ENCODE measurements around the gene ZNF277.

Gene ZNF277

DNA sequence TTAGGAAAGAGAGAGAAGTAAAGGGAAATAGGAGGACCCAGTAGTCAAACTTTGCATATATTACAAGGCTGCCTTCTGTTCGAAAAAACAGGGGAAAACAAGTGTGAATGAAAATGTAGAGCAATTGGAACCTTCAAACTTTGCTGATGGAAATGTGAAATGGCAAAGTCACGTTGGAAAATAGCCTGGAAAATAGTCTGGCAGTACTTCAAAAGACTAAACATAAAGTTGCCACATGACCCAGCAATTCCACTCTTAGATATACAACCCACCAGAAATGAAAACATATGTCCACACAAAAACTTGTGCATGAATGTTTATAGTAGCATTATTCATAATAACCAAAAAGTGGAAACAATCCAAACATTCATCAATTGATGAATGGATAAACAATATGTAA lies 165.2 kb downstream of the ZNF277 start:
- in situ Hi-C loops (cut with HindIII; ENCODE audit: low sequenced_read_pairs) = no loop called here
- no peak overlapping the region for H3K4me3 ChIP-seq (ENCODE audit: low read depth, low read length)
- TF ChIP-seq, protein P1, sequence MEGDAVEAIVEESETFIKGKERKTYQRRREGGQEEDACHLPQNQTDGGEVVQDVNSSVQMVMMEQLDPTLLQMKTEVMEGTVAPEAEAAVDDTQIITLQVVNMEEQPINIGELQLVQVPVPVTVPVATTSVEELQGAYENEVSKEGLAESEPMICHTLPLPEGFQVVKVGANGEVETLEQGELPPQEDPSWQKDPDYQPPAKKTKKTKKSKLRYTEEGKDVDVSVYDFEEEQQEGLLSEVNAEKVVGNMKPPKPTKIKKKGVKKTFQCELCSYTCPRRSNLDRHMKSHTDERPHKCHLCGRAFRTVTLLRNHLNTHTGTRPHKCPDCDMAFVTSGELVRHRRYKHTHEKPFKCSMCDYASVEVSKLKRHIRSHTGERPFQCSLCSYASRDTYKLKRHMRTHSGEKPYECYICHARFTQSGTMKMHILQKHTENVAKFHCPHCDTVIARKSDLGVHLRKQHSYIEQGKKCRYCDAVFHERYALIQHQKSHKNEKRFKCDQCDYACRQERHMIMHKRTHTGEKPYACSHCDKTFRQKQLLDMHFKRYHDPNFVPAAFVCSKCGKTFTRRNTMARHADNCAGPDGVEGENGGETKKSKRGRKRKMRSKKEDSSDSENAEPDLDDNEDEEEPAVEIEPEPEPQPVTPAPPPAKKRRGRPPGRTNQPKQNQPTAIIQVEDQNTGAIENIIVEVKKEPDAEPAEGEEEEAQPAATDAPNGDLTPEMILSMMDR (IDR thresholded peaks at IDR 0.05; ENCODE audit: low read depth, low read length, missing control alignments) = no peak
- DNase-seq (ENCODE audit: low read depth) = no peak

DNA sequence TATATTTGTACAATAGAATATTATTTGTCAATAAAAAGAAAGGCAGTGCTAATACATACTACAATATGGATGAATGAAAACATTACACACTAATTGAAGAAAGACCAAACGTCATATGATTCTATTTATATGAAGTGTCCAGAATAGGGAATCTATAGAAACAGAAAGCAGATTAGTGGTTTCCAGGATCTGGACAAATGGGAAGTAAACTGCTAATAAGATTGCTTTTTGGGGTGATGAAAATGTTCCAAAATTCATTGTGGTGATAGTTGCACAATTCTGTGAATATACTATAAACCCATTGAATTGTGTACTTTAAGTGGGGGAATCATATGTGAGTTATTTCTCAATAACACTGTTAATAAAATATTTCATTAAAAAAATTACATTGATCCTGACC lies 165.6 kb downstream of the ZNF277 start:
- no peak overlapping the region for H3K4me3 ChIP-seq (ENCODE audit: low read depth, low read length)
- DNase-seq (ENCODE audit: low read depth) = no peak
- in situ Hi-C loops (cut with HindIII; ENCODE audit: low sequenced_read_pairs) = no loop called here
- TF ChIP-seq, protein P1 (IDR thresholded peaks at IDR 0.05; ENCODE audit: low read depth, low read length, missing control alignments) = no peak

DNA sequence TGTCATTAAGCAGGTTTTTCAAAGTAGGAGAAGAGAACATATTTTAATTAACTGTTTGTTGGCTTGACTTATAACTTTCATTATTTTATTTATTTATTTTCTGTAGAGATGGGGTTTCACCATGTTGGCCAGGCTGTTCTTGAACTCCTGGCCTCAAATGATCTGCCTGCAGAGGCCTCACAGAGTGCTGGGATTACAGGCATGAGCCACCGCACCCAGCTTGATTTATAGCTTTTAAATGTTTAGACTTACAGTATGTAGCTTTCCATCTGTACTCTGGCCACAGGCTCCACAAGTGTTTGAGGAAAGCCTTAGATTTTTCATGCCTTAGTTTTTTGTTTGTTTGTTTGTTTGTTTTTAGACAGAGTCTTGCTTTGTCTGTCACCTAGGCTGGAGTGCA lies 171.1 kb downstream of the ZNF277 start:
- in situ Hi-C loops (cut with HindIII; ENCODE audit: low sequenced_read_pairs) = no loop called here
- no peak for DNase-seq (ENCODE audit: low read depth)
- H3K4me3 ChIP-seq (ENCODE audit: low read depth, low read length) = no peak overlapping the region

DNA sequence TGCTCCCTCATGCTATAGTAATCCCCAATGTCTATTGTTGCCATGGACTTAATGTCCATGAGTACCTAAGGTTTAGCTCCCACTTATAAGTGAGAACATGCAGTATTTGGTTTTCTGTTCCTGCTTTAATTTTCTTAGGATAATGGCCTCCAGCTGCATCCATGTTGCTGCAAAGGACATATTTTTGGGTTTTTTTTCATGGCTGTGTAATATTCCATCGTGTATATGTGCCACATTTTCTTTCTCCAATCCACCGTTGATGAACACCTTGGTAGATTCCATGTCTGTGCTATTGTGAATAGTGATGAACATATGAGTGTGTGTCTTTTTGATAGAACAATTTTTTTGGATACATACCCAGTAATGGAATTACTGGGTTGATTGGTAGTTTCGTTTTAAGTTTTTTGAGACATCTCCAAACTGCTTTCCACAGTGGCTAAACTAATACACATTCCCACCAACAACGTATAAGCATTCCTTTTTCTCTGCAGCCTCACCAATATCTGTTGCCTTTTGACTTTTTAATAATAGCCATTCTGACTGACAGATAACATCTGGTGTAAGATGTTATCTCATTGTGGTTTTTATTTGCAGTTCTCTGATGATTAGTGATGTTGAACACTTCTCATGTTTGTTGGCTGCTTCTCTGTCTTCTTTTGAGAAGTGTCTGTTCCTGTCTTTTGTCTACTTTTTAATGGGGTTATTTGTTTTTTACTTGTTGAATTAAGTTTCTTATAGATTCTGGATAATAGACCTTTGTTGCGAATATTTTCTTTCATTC lies 175.0 kb downstream of the ZNF277 start:
- DNase-seq (ENCODE audit: low read depth) = no peak
- in situ Hi-C loops (cut with HindIII; ENCODE audit: low sequenced_read_pairs) = no loop called here
- no peak overlapping the region for H3K4me3 ChIP-seq (ENCODE audit: low read depth, low read length)
- TF ChIP-seq, protein P1 (IDR thresholded peaks at IDR 0.05; ENCODE audit: low read depth, low read length, missing control alignments) = no peak

More for the DNA sequence above, 171.1 kb downstream of the ZNF277 start:
- TF ChIP-seq, protein P1 (IDR thresholded peaks at IDR 0.05; ENCODE audit: low read depth, low read length, missing control alignments) = no peak

DNA sequence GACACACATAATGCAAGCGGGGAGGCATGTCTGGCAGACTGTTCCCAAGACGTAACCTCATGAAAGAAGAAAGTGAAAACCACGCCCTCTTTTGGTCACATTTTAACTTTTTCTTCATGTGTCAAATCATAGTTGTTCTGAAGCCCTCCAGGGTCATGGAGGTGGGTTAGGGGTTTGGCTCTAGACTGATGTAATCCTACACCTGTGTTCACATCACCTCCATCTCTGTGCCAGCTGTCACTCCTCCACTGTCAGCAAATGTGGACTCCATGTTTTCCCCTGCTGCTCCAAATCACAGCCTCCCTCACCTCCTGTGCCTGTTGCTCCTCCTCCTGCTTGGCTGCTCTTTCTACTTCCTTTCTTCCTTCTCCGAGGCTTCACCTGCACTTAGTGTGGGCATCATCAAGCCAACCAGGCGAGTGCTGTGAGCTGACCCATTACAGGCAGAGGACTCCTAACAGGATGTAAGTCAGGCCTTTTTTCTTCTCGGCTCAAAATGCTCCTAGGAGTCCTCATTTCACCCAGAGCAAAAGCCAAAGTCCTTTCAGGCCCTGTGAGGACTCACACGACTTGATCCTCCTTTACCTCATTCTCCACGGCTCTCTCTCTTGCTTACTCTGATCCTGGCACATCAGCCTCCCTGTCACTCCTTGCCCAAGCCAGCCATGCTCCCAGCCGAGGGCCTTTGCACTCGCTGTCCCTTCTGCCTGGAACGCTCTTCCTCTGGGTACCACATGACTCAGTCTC lies 177.3 kb downstream of the ZNF277 start:
- TF ChIP-seq, protein P1 (IDR thresholded peaks at IDR 0.05; ENCODE audit: low read depth, low read length, missing control alignments) = no peak
- DNase-seq (ENCODE audit: low read depth) = no peak
- H3K4me3 ChIP-seq (ENCODE audit: low read depth, low read length) = no peak overlapping the region
- in situ Hi-C loops (cut with HindIII; ENCODE audit: low sequenced_read_pairs) = no loop called here

DNA sequence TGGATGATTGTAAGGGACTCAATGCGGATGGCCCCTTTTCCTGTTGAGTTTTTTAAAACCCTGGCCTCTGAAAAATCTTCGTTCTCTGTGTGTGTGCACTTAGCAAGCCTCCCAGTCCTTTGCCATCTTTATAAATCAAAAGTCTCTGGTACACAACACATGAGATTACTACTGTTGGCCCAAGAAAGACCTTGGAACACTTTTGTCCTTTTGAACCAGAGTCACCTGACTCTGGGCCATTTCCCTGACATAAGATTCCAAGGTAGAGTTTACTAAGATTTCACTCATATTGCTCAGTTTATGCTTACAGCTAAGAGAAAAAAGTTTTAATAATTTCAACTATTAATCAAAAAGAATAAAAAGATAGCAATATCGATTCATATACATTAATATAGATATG lies 179.0 kb downstream of the ZNF277 start:
- no peak for DNase-seq (ENCODE audit: low read depth)
- in situ Hi-C loops (cut with HindIII; ENCODE audit: low sequenced_read_pairs) = no loop called here
- no peak overlapping the region for H3K4me3 ChIP-seq (ENCODE audit: low read depth, low read length)
- TF ChIP-seq, protein P1 (IDR thresholded peaks at IDR 0.05; ENCODE audit: low read depth, low read length, missing control alignments) = no peak

Measured in astrocyte of the cerebellum (primary cell).